Progenitor cell of endocrine pancreas (in vitro differentiated cells): ENCODE results near the gene SAE1. TPM values are rescaled to one million over a fixed set of nuclear protein-coding genes. Genes with fewer than 3 reads are reported as not detected.

Experiments
- DNase-seq: peaks from one replicate; pipeline ENCODE4 v3.0.0; 2021; ENCODE audit warnings: low spot score; ENCODE audit not compliant: unreplicated experiment
- H3K27ac Mint-ChIP-seq: 2 replicates; pipeline ENCODE4 v1.8.0; 2021; ENCODE audit warnings: mild to moderate bottlenecking, moderate library complexity, mixed read lengths
- H3K27me3 Mint-ChIP-seq: 2 replicates; pipeline ENCODE4 v1.8.0; 2021; ENCODE audit warnings: mixed read lengths
- H3K36me3 Mint-ChIP-seq: 2 replicates; pipeline ENCODE4 v1.8.0; 2022; ENCODE audit warnings: mixed read lengths; ENCODE audit not compliant: insufficient read depth
- H3K4me1 Mint-ChIP-seq: 2 replicates; pipeline ENCODE4 v1.8.0; 2021; ENCODE audit warnings: low read depth, mixed read lengths
- H3K4me3 Mint-ChIP-seq: 2 replicates; pipeline ENCODE4 v1.8.0; 2021; ENCODE audit warnings: low read depth, mild to moderate bottlenecking, moderate library complexity, mixed read lengths
- H3K9me3 Mint-ChIP-seq: 2 replicates; pipeline ENCODE4 v1.8.0; 2021; ENCODE audit warnings: low read depth, mixed read lengths
- CTCF ChIP-seq: fragments of 200-600 bp; sonication (generic); IDR thresholded peaks from one replicate; pipeline ENCODE4 v1.5.0; 2021; ENCODE audit warnings: antibody characterized with exemption, mild to moderate bottlenecking; ENCODE audit not compliant: unreplicated experiment
- total RNA-seq: library from RNA; stranded (reverse); gene quantifications from 2 replicates; pipeline ENCODE4 v1.2.1, GENCODE V29; 2021

SAE1 gene
- total RNA-seq, 1 donor from 2014 or later: 173 TPM

GRCh38 chr19:47111006-47111621 is 19.5 kb upstream of the SAE1 start:
- TF ChIP-seq CTCF: no peak
- Mint-ChIP-seq H3K36me3 (peaks cover 13% of the 10 kb centered on the region), H3K27me3 (no peaks in the 10 kb centered on the region), H3K9me3 (no peaks in the 10 kb centered on the region), H3K27ac (peak overlapping the region; percentile 100), H3K4me3 (peak overlapping the region; percentile 95), H3K4me1 (peaks cover 48% of the 10 kb centered on the region)
- no peak for DNase-seq

- Mint-ChIP-seq H3K4me1 (peaks cover 43% of the 10 kb centered on the region), H3K9me3 (no peaks in the 10 kb centered on the region), H3K36me3 (peaks cover 13% of the 10 kb centered on the region), H3K4me3 (peak overlapping the region; percentile 95), H3K27ac (peak overlapping the region; percentile 100), H3K27me3 (no peaks in the 10 kb centered on the region)
- DNase-seq: no peak
- no peak for TF ChIP-seq CTCF
Measured at GRCh38 chr19:47111682-47112165, 18.9 kb upstream of the SAE1 start.

- Mint-ChIP-seq H3K27ac (peak overlapping the region; percentile 100), H3K27me3 (no peaks in the 10 kb centered on the region), H3K4me3 (peak overlapping the region; percentile 95), H3K9me3 (no peaks in the 10 kb centered on the region), H3K36me3 (peaks cover 13% of the 10 kb centered on the region), H3K4me1 (peaks cover 36% of the 10 kb centered on the region)
- TF ChIP-seq CTCF: no peak
- DNase-seq: peak; percentile 62
Measured at GRCh38 chr19:47112166-47112996, 18.3 kb upstream of the SAE1 start.

- H3K9me3 Mint-ChIP-seq: no peaks in the 10 kb centered on the region
- H3K4me3 Mint-ChIP-seq: peak within 1 kb of the TSS; percentile 95
- H3K4me1 Mint-ChIP-seq: peaks cover 28% of the 10 kb centered on the region
- peak; percentile 99 for DNase-seq
- peak within 1 kb of the TSS; percentile 100 for H3K27ac Mint-ChIP-seq
- H3K27me3 Mint-ChIP-seq: no peaks in the 10 kb centered on the region
- H3K36me3 Mint-ChIP-seq: peaks cover 13% of the 10 kb centered on the region
- no peak for TF ChIP-seq CTCF
Measured at GRCh38 chr19:47112997-47113849, 17.4 kb upstream of the SAE1 start, which contains the start of gene ZC3H4. ZC3H4 (minus strand) TSS chr19:47113776; CDS start chr19:47112584, 1,192 bp downstream.
